ENCODE data around the gene SLC50A1. TPM values are rescaled to one million over a fixed set of nuclear protein-coding genes. Genes with fewer than 3 reads are reported as not detected.

The SLC50A1 gene
- total RNA-seq, 1 donor from 2014 or later: 19.8 TPM

GRCh38 chr1:155103325-155103724 is 32.3 kb upstream of the SLC50A1 start:
- H3K9ac ChIP-seq (ENCODE audit: low read depth in 1 of 3, low read length in 3 of 3): no peak overlapping the region
- no peak overlapping the region for H3K27ac ChIP-seq (ENCODE audit: low read depth, low read length)
- H3K36me3 ChIP-seq (ENCODE audit: control insufficient read depth in 3 of 3, insufficient read depth in 3 of 3, low read length in 3 of 3): no peaks in the 10 kb centered on the region
- H3K9me3 ChIP-seq (ENCODE audit: control insufficient read depth in 3 of 3, low read length in 3 of 3): no peaks in the 10 kb centered on the region
- H3K4me3 ChIP-seq (ENCODE audit: low read length in 3 of 3): no peak overlapping the region
- peaks cover 0 to 4% (median 0%) of the 10 kb centered on the region in 3 donors for H3K27me3 ChIP-seq (ENCODE audit: control insufficient read depth in 3 of 3, insufficient read depth in 3 of 3, low read length in 3 of 3)
- H3K4me1 ChIP-seq (ENCODE audit: control insufficient read depth in 3 of 3, insufficient read depth in 3 of 3, low read length in 3 of 3): peaks cover 6 to 9% (median 9%) of the 10 kb centered on the region in 3 donors

DNA sequence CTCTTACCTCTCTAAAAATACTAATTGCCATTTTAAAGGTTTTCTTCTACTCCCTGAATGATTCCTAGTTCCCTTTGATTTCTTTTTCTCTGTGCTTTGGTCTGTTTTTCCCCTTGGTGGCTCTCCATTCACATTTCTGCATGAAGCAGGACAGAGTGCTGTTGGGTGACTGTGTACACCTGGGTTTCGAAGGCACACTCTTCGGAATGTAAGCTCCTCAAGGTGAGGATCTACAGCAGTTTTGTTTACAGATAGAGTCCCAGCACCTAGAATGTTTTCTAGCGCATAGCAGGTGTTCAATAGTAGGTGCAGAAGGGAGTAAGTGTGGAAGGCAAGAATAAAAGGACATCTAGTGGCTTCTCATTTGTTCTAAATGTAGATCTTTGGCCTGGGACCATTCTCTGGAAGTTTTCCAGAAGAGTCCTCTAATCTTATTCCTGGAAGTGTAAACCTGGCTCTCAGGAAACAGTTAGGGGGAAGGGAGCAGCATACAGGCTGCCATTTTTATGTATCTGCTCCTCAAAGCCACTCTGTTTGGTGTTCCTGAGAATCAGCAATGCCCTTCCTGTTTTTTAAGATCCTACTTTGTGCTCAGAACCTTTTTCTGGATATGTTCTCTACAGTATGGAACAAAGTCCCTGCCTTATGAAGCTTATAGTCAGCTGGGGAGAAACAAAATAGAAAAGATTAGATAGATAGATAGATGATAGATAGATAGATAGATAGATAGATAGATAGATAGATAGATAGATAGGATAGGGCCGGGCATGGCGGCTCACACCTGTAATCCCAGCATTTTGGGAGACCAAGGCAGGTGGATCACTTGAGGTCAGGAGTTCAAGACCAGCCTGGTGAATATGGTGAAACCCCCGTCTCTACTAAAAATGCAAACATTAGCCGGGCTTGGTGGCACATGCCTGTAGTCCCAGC is 30.8 kb upstream of the SLC50A1 start:
- Histone ChIP-seq H3K4me3 (ENCODE audit: low read length in 3 of 3) (no peak overlapping the region), H3K27me3 (ENCODE audit: control insufficient read depth in 3 of 3, insufficient read depth in 3 of 3, low read length in 3 of 3) (peaks cover 0 to 4% (median 0%) of the 10 kb centered on the region in 3 donors), H3K4me1 (ENCODE audit: control insufficient read depth in 3 of 3, insufficient read depth in 3 of 3, low read length in 3 of 3) (peaks cover 6 to 9% (median 9%) of the 10 kb centered on the region in 3 donors), H3K27ac (ENCODE audit: low read depth, low read length) (peak overlapping the region; percentile 19), H3K9me3 (ENCODE audit: control insufficient read depth in 3 of 3, low read length in 3 of 3) (no peaks in the 10 kb centered on the region), H3K9ac (ENCODE audit: low read depth in 1 of 3, low read length in 3 of 3) (no peak overlapping the region), H3K36me3 (ENCODE audit: control insufficient read depth in 3 of 3, insufficient read depth in 3 of 3, low read length in 3 of 3) (no peaks in the 10 kb centered on the region)

- H3K9ac ChIP-seq (ENCODE audit: low read depth in 1 of 3, low read length in 3 of 3): no peak overlapping the region
- no peak overlapping the region for H3K4me3 ChIP-seq (ENCODE audit: low read length in 3 of 3)
- peaks cover 6 to 9% (median 9%) of the 10 kb centered on the region in 3 donors for H3K4me1 ChIP-seq (ENCODE audit: control insufficient read depth in 3 of 3, insufficient read depth in 3 of 3, low read length in 3 of 3)
- H3K27ac ChIP-seq (ENCODE audit: low read depth, low read length): no peak overlapping the region
- H3K9me3 ChIP-seq (ENCODE audit: control insufficient read depth in 3 of 3, low read length in 3 of 3): no peaks in the 10 kb centered on the region
- peaks cover 0 to 4% (median 0%) of the 10 kb centered on the region in 3 donors for H3K27me3 ChIP-seq (ENCODE audit: control insufficient read depth in 3 of 3, insufficient read depth in 3 of 3, low read length in 3 of 3)
- no peaks in the 10 kb centered on the region for H3K36me3 ChIP-seq (ENCODE audit: control insufficient read depth in 3 of 3, insufficient read depth in 3 of 3, low read length in 3 of 3)
Measured at GRCh38 chr1:155105604-155106011, 30.0 kb upstream of the SLC50A1 start.

DNA sequence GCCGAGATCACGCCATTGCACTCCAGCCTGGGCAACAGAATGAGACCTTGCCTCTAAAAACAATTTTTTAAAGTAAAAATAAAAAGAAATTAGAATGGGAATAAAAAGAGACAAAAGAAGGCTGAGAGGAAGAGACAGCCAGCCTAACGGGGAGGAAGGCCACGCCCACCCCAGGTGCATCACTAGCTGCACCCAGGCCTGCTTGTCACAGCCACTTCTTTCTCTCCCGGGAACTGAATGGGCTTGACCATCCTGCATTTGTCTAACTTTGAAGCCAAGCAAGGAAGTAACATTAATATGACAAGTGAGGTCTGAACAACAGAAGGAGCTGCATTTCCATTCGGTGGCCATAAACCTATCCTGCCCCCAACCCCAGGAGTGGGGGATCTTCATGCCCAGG is 28.8 kb upstream of the SLC50A1 start:
- H3K4me3 ChIP-seq (ENCODE audit: low read length in 3 of 3): no peak overlapping the region
- peaks cover 0 to 4% (median 0%) of the 10 kb centered on the region in 3 donors for H3K27me3 ChIP-seq (ENCODE audit: control insufficient read depth in 3 of 3, insufficient read depth in 3 of 3, low read length in 3 of 3)
- no peak overlapping the region for H3K27ac ChIP-seq (ENCODE audit: low read depth, low read length)
- no peaks in the 10 kb centered on the region for H3K9me3 ChIP-seq (ENCODE audit: control insufficient read depth in 3 of 3, low read length in 3 of 3)
- peaks cover 6 to 9% (median 9%) of the 10 kb centered on the region in 3 donors for H3K4me1 ChIP-seq (ENCODE audit: control insufficient read depth in 3 of 3, insufficient read depth in 3 of 3, low read length in 3 of 3)
- no peak overlapping the region for H3K9ac ChIP-seq (ENCODE audit: low read depth in 1 of 3, low read length in 3 of 3)
- H3K36me3 ChIP-seq (ENCODE audit: control insufficient read depth in 3 of 3, insufficient read depth in 3 of 3, low read length in 3 of 3): no peaks in the 10 kb centered on the region

DNA sequence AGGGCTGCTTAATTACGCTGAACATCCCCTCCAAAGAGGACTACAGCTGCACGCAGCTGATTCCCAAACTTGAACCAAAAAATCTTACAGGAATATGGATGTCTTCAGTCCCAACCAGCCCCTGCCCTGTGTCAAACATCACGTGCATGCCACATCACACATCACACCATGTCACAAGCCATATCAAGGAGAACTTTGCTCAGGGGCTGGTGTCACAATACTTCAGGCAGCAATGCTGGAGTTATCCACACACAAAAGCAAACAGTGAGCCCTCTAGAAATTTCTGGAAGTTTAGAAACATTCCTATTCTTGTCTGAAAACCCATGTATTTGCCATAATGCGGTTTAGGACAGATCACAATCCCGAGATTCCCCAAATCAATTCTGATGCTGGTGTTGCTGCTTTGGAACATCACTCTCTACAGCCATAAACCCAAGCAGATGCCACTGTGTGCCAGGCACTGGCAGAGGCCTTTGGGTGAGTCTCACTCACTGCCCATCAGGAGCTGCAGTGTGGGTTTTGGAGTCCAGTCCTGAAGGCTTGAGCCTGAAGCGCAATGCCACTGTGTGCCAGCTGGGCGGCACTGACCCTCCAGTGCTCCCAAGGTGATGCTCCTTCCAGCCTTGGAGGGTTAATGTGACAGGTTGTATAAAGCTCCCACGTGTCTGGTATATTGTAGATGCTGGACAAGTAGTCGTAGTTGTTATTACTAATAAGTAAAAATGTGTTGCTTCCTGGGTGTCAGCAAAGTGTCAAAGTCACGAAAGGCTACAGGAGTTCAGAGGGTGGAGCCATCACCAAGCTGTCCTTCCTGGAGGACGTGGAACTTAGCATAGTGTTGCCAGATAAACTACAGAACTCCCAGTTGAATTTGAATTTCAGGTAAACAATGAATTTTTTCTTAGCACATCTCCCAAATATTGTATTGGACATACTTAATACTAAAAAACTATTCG is 28.1 kb upstream of the SLC50A1 start:
- H3K27me3 ChIP-seq (ENCODE audit: control insufficient read depth in 3 of 3, insufficient read depth in 3 of 3, low read length in 3 of 3): peaks cover 0 to 8% (median 0%) of the 10 kb centered on the region in 3 donors
- H3K4me1 ChIP-seq (ENCODE audit: control insufficient read depth in 3 of 3, insufficient read depth in 3 of 3, low read length in 3 of 3): peaks cover 6 to 9% (median 9%) of the 10 kb centered on the region in 3 donors
- no peak overlapping the region for H3K27ac ChIP-seq (ENCODE audit: low read depth, low read length)
- H3K4me3 ChIP-seq (ENCODE audit: low read length in 3 of 3): no peak overlapping the region
- no peaks in the 10 kb centered on the region for H3K9me3 ChIP-seq (ENCODE audit: control insufficient read depth in 3 of 3, low read length in 3 of 3)
- H3K36me3 ChIP-seq (ENCODE audit: control insufficient read depth in 3 of 3, insufficient read depth in 3 of 3, low read length in 3 of 3): no peaks in the 10 kb centered on the region
- H3K9ac ChIP-seq (ENCODE audit: low read depth in 1 of 3, low read length in 3 of 3): no peak overlapping the region

GRCh38 chr1:155108296-155108695 is 27.4 kb upstream of the SLC50A1 start:
- Histone ChIP-seq H3K4me1 (ENCODE audit: control insufficient read depth in 3 of 3, insufficient read depth in 3 of 3, low read length in 3 of 3) (peaks cover 6 to 9% (median 9%) of the 10 kb centered on the region in 3 donors), H3K9me3 (ENCODE audit: control insufficient read depth in 3 of 3, low read length in 3 of 3) (no peaks in the 10 kb centered on the region), H3K9ac (ENCODE audit: low read depth in 1 of 3, low read length in 3 of 3) (no peak overlapping the region), H3K27me3 (ENCODE audit: control insufficient read depth in 3 of 3, insufficient read depth in 3 of 3, low read length in 3 of 3) (peaks cover 0 to 8% (median 0%) of the 10 kb centered on the region in 3 donors), H3K36me3 (ENCODE audit: control insufficient read depth in 3 of 3, insufficient read depth in 3 of 3, low read length in 3 of 3) (no peaks in the 10 kb centered on the region), H3K4me3 (ENCODE audit: low read length in 3 of 3) (no peak overlapping the region), H3K27ac (ENCODE audit: low read depth, low read length) (no peak overlapping the region)

- Histone ChIP-seq H3K9me3 (ENCODE audit: control insufficient read depth in 3 of 3, low read length in 3 of 3) (no peaks in the 10 kb centered on the region), H3K4me3 (ENCODE audit: low read length in 3 of 3) (no peak overlapping the region), H3K27me3 (ENCODE audit: control insufficient read depth in 3 of 3, insufficient read depth in 3 of 3, low read length in 3 of 3) (peaks cover 0 to 8% (median 0%) of the 10 kb centered on the region in 3 donors), H3K4me1 (ENCODE audit: control insufficient read depth in 3 of 3, insufficient read depth in 3 of 3, low read length in 3 of 3) (peaks cover 0 to 4% (median 3%) of the 10 kb centered on the region in 3 donors), H3K27ac (ENCODE audit: low read depth, low read length) (no peak overlapping the region), H3K36me3 (ENCODE audit: control insufficient read depth in 3 of 3, insufficient read depth in 3 of 3, low read length in 3 of 3) (no peaks in the 10 kb centered on the region), H3K9ac (ENCODE audit: low read depth in 1 of 3, low read length in 3 of 3) (no peak overlapping the region)
Measured at GRCh38 chr1:155110381-155110780, 25.3 kb upstream of the SLC50A1 start.

DNA sequence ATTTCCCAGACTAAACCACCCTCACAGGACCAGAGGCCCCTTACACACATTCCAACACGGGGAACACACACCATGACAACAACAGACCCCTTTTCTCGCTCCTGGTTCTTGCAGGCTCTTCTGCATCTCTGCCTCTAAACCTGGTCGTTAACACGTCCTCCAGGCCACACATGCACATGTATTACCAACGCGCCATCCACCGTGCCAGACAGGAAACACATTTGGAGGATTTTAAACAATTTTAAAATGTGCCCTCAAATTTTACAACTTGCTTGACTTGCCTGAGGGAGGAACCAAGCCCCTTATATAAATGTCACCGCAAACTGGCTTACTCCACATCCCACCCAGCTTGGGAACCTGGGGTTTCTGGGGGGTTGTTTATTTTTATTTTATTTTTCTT is 24.8 kb upstream of the SLC50A1 start:
- Histone ChIP-seq H3K36me3 (ENCODE audit: control insufficient read depth in 3 of 3, insufficient read depth in 3 of 3, low read length in 3 of 3) (no peaks in the 10 kb centered on the region), H3K4me3 (ENCODE audit: low read length in 3 of 3) (no peak overlapping the region), H3K27ac (ENCODE audit: low read depth, low read length) (no peak overlapping the region), H3K9me3 (ENCODE audit: control insufficient read depth in 3 of 3, low read length in 3 of 3) (no peaks in the 10 kb centered on the region), H3K4me1 (ENCODE audit: control insufficient read depth in 3 of 3, insufficient read depth in 3 of 3, low read length in 3 of 3) (peaks cover 0 to under 1% (median 0%) of the 10 kb centered on the region in 3 donors), H3K9ac (ENCODE audit: low read depth in 1 of 3, low read length in 3 of 3) (no peak overlapping the region), H3K27me3 (ENCODE audit: control insufficient read depth in 3 of 3, insufficient read depth in 3 of 3, low read length in 3 of 3) (peaks cover 0 to 8% (median 0%) of the 10 kb centered on the region in 3 donors)

DNA sequence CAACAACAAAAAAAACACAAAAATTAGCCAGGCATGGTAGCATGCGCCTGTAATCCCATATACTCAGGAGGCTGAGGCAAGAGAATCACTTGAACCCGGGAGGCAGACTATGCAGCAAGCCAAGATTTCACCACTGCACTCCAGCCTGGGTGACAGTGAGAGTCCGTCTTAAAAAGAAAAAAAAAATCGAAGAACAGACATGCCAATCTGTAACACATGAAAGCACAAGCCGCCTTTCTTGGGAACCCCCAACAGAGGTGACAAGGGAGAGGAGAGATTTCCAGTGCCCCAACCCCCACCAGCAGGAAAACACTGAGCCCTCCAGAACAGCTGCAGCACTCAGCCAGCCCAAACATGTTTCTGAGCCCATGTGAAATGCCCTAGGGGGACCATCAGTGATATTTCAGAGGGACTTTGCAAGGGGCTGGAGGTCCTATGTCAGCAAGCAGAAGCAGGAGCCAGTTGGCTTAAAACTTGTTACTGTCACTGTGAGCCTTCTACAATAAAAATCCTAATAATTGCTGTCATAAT is 22.1 kb upstream of the SLC50A1 start:
- no peaks in the 10 kb centered on the region for H3K4me1 ChIP-seq (ENCODE audit: control insufficient read depth in 3 of 3, insufficient read depth in 3 of 3, low read length in 3 of 3)
- no peak overlapping the region for H3K4me3 ChIP-seq (ENCODE audit: low read length in 3 of 3)
- no peak overlapping the region for H3K27ac ChIP-seq (ENCODE audit: low read depth, low read length)
- H3K9me3 ChIP-seq (ENCODE audit: control insufficient read depth in 3 of 3, low read length in 3 of 3): no peaks in the 10 kb centered on the region
- H3K9ac ChIP-seq (ENCODE audit: low read depth in 1 of 3, low read length in 3 of 3): no peak overlapping the region
- H3K36me3 ChIP-seq (ENCODE audit: control insufficient read depth in 3 of 3, insufficient read depth in 3 of 3, low read length in 3 of 3): no peaks in the 10 kb centered on the region
- peaks cover 0 to 13% (median 9%) of the 10 kb centered on the region in 3 donors for H3K27me3 ChIP-seq (ENCODE audit: control insufficient read depth in 3 of 3, insufficient read depth in 3 of 3, low read length in 3 of 3)
